GM12878 (cell line): ENCODE results near the gene DAAM1. TPM values are rescaled to one million over a fixed set of nuclear protein-coding genes. Genes with fewer than 3 reads are reported as not detected.

Experiments
- ATAC-seq: fragments of 200-7000 bp; cut with Tn5 transposase; 3 replicates; pipeline ENCODE4 v1.9.1; 2020; ENCODE audit warnings: mild to moderate bottlenecking, moderate library complexity
- BruUV-seq: library from RNA; stranded (reverse); fragments of 400-500 nt; replicated peaks from 2 replicates; lab custom pipeline; 2021; lab: Mats Ljungman, UMichigan
- CTCF ChIA-PET: fragments of 300-600 bp; sonication (Branson Sonifier 250); formaldehyde crosslinking; extraction: SDS; loops from one replicate; lab custom pipeline; 2021; ENCODE audit warnings: inconsistent platforms; lab: Yijun Ruan, JAX
- POLR2A ChIA-PET: fragments of 350-600 bp; formaldehyde crosslinking; extraction: SDS; loops from one replicate; lab custom pipeline; 2021; ENCODE audit warnings: inconsistent platforms; lab: Charles Lee
- RAD21 ChIA-PET: fragments of 300-600 bp; sonication (Branson Sonifier 250); formaldehyde crosslinking; loops from one replicate; lab custom pipeline; 2023; ENCODE audit warnings: antibody characterized with exemption; ENCODE audit not compliant: unreplicated experiment; lab: Charles Lee
- SMC1A ChIA-PET: fragments of 300-600 bp; sonication (Branson Sonifier 250); formaldehyde crosslinking; loops from one replicate; lab custom pipeline; 2023; ENCODE audit not compliant: unreplicated experiment, uncharacterized antibody; lab: Charles Lee
- DNase-seq: peaks from one replicate; pipeline ENCODE4 v3.0.0-alpha.2; 2011; ENCODE audit warnings: low read depth, low spot score
- FAIRE-seq: peaks from 3 replicates; lab custom pipeline; 2011; peaks lifted over from hg19 to GRCh38; lab: Jason Lieb, UNC
- H2AFZ ChIP-seq: 2 replicates; pipeline ENCODE4 v1.6.0; 2011; ENCODE audit warnings: low read depth, low read length, control low read depth; ENCODE audit not compliant: control insufficient read depth
- H3K27ac ChIP-seq: 2 replicates; pipeline ENCODE4 v1.5.1; 2011; ENCODE audit warnings: control low read depth; ENCODE audit not compliant: control insufficient read depth, insufficient read depth
- H3K27me3 ChIP-seq, 2 experiments: replicated peaks in 1 of 2; 2 replicates each; pipeline versions ENCODE4 v1.6.0 to v1.6.1; 2011; ENCODE audit warnings: low read length in 1 of 2; ENCODE audit not compliant: control insufficient read depth in 2 of 2, insufficient read depth in 2 of 2
- H3K36me3 ChIP-seq, 2 experiments: 2 replicates each; pipeline ENCODE4 v1.5.1; 2011; ENCODE audit warnings: low read length in 1 of 2; ENCODE audit not compliant: control insufficient read depth in 2 of 2, insufficient read depth in 2 of 2
- H3K4me1 ChIP-seq: 2 replicates; pipeline ENCODE4 v1.6.1; 2011; ENCODE audit warnings: mild to moderate bottlenecking, low read length, moderate library complexity, mixed read lengths; ENCODE audit not compliant: control insufficient read depth, insufficient read depth
- H3K4me2 ChIP-seq: 2 replicates; pipeline ENCODE4 v1.6.0; 2011; ENCODE audit warnings: control low read depth; ENCODE audit not compliant: control insufficient read depth, insufficient read depth
- H3K4me3 ChIP-seq: fragments of 200-600 bp; sonication (generic); 2 replicates; pipeline ENCODE4 v1.5.1; 2016
- H3K79me2 ChIP-seq: 2 replicates; pipeline ENCODE4 v1.6.0; 2011; ENCODE audit warnings: low read length; ENCODE audit not compliant: control insufficient read depth, insufficient read depth
- H3K9ac ChIP-seq: 2 replicates; pipeline ENCODE4 v1.8.0; 2011; ENCODE audit warnings: low read length, control low read depth, mixed read lengths; ENCODE audit not compliant: control insufficient read depth, insufficient read depth
- H3K9me3 ChIP-seq: replicated peaks from 3 replicates; pipeline ENCODE4 v1.5.1; 2011; ENCODE audit warnings: mild to moderate bottlenecking, low read length; ENCODE audit not compliant: control insufficient read depth, insufficient read depth
- H4K20me1 ChIP-seq: 2 replicates; pipeline ENCODE4 v1.6.0; 2011; ENCODE audit not compliant: control insufficient read depth, insufficient read depth
- BHLHE40 ChIP-seq, 2 experiments: fragments of 450-650 bp in 1 of 2; IDR thresholded peaks; 2 replicates each; pipeline ENCODE4 v1.6.1; 2011 to 2017; ENCODE audit warnings: low read depth in 2 of 2, borderline replicate concordance in 1 of 2, improper control_type of control experiment in 1 of 2, low read length in 1 of 2, mild to moderate bottlenecking in 1 of 2
- KAT2A ChIP-seq: conservative IDR thresholded peaks from 2 replicates; pipeline ENCODE4 v1.6.1; 2011; ENCODE audit warnings: low read depth, low read length; ENCODE audit not compliant: control insufficient read depth
- MEF2A ChIP-seq: IDR thresholded peaks from 2 replicates; pipeline ENCODE4 v1.6.1; 2011; ENCODE audit warnings: low read depth, mild to moderate bottlenecking, low read length, moderate library complexity; ENCODE audit not compliant: insufficient read depth
- MEF2B ChIP-seq: fragments of 450-650 bp; IDR thresholded peaks from 2 replicates; pipeline ENCODE4 v1.6.1; 2018; ENCODE audit warnings: mild to moderate bottlenecking, moderate library complexity; ENCODE audit not compliant: partially characterized antibody, poor library complexity, severe bottlenecking
- MXI1 ChIP-seq: fragments of 150-350 bp; IDR thresholded peaks from 2 replicates; pipeline ENCODE4 v1.6.1; 2011; ENCODE audit warnings: low read depth, mild to moderate bottlenecking, inconsistent platforms, low read length, improper control_type of control experiment
- RB1 ChIP-seq: fragments of 450-650 bp; formaldehyde crosslinking; IDR thresholded peaks from 2 replicates; pipeline ENCODE4 v1.6.1; 2017; ENCODE audit warnings: mild to moderate bottlenecking, borderline replicate concordance
- RUNX3 ChIP-seq: IDR thresholded peaks from 2 replicates; pipeline ENCODE4 v1.6.1; 2012; ENCODE audit warnings: low read length, inconsistent platforms
- SPI1 ChIP-seq: IDR thresholded peaks from 2 replicates; pipeline ENCODE4 v1.6.1; 2011; ENCODE audit warnings: low read depth, mild to moderate bottlenecking, low read length, moderate library complexity, borderline replicate concordance; ENCODE audit not compliant: insufficient read depth
- TAF1 ChIP-seq: IDR thresholded peaks from 2 replicates; pipeline ENCODE4 v1.6.1; 2011; ENCODE audit warnings: mild to moderate bottlenecking, low read depth, low read length, borderline replicate concordance
- WGBS: methylation state at CpG from one replicate; pipeline ENCODE4 v1.1.6; 2016; ENCODE audit warnings: low lambda C conversion rate; ENCODE audit not compliant: insufficient replicate concordance, insufficient coverage; ENCODE audit errors: missing lambda C conversion rate; 5-methylcytosine and 5-hydroxymethylcytosine counted together
- in situ Hi-C: fragments of 300-500 bp; cut with MboI; formaldehyde crosslinking; loops from 9 replicates; pipeline ENCODE4 v1.14.3; 2018; ENCODE audit warnings: mixed read lengths
- intact Hi-C: fragments of 100-400 bp; cut with micrococcal nuclease; formaldehyde crosslinking; loops from one replicate; pipeline ENCODE4 v1.14.2; 2022; ENCODE audit not compliant: unreplicated experiment
- polyA plus RNA-seq, 11 experiments: library from polyadenylated mRNA; depleted of rRNA in 4 of 11; unstranded in 6 of 11; stranded (reverse) in 5 of 11; fragments of >200 nt; fragmentation: Nextera tagmentation in 4 of 11; fragmentation: Illumina TruSeq in 1 of 11; extraction: Ambion mirVana in 4 of 11; extraction: Trizol in 1 of 11; gene quantifications; 1 replicate in 1 of 11; 2 replicates in 10 of 11; pipeline versions ENCODE4 v1.2.1 to v1.2.3, GENCODE V29; 2011 to 2016; ENCODE audit warnings: inconsistent platforms in 2 of 11, missing spikeins in 2 of 11, low read depth in 1 of 11
- total RNA-seq, 4 experiments: library from RNA; depleted of rRNA in 3 of 4; stranded (reverse); fragments of >200 nt in 3 of 4; fragmentation: Illumina TruSeq in 1 of 4; extraction: Trizol in 1 of 4; gene quantifications; 2 replicates each; pipeline versions ENCODE4 v1.2.1 to v1.2.3, GENCODE V29; 2013 to 2021
- TF ChIP-seq, protein P1 (sequence below): IDR thresholded peaks from 2 replicates; pipeline ENCODE4 v1.6.1; 2012; ENCODE audit warnings: low read depth, low read length, improper control_type of control experiment
- TF ChIP-seq, protein P2 (sequence below): IDR thresholded peaks from 2 replicates; pipeline ENCODE4 v1.6.1; 2011; ENCODE audit warnings: low read depth, mild to moderate bottlenecking, low read length, moderate library complexity, borderline replicate concordance; ENCODE audit errors: extremely low read depth
- TF ChIP-seq, protein P3 (sequence below): fragments of 450-650 bp; IDR thresholded peaks from 2 replicates; pipeline ENCODE4 v1.6.1; 2016; ENCODE audit warnings: mild to moderate bottlenecking
- TF ChIP-seq, protein P4 (sequence below): fragments of 450-650 bp; IDR thresholded peaks from 2 replicates; pipeline ENCODE4 v1.6.1; 2016; ENCODE audit warnings: mild to moderate bottlenecking

The DAAM1 gene
- total and polyA plus RNA-seq, 10 of the 15 experiments (the other 5 are each of a cell fraction or from before 2014, with no cell fraction given), result 13.8 to 32.4 (median 24.2) TPM

DNA sequence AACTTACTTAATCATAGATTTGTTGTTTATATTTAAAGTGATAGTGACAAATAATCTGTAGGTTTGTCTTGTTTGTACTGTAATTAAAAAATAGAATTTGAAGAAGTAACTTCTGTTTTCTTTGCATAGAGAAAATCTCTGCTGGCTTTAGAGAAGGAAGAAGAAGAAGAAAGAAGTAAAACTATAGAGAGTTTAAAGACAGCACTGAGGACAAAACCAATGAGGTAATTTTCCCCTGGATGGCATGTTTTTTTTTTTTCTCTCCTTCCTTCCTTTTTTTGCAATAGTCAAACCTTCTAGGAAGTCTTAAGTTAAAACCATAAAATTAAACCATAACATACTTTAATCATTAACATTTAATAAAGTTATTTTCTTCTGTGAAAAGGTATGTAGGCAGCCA lies 131.9 kb downstream of the DAAM1 start (continued):
- TF ChIP-seq, protein P1, sequence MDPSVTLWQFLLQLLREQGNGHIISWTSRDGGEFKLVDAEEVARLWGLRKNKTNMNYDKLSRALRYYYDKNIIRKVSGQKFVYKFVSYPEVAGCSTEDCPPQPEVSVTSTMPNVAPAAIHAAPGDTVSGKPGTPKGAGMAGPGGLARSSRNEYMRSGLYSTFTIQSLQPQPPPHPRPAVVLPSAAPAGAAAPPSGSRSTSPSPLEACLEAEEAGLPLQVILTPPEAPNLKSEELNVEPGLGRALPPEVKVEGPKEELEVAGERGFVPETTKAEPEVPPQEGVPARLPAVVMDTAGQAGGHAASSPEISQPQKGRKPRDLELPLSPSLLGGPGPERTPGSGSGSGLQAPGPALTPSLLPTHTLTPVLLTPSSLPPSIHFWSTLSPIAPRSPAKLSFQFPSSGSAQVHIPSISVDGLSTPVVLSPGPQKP, result no peak
- TF ChIP-seq RB1, result no peak
- TF ChIP-seq, protein P2, sequence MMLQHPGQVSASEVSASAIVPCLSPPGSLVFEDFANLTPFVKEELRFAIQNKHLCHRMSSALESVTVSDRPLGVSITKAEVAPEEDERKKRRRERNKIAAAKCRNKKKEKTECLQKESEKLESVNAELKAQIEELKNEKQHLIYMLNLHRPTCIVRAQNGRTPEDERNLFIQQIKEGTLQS, result no peak
- TF ChIP-seq, all 136 proteins: peak for 0

DNA sequence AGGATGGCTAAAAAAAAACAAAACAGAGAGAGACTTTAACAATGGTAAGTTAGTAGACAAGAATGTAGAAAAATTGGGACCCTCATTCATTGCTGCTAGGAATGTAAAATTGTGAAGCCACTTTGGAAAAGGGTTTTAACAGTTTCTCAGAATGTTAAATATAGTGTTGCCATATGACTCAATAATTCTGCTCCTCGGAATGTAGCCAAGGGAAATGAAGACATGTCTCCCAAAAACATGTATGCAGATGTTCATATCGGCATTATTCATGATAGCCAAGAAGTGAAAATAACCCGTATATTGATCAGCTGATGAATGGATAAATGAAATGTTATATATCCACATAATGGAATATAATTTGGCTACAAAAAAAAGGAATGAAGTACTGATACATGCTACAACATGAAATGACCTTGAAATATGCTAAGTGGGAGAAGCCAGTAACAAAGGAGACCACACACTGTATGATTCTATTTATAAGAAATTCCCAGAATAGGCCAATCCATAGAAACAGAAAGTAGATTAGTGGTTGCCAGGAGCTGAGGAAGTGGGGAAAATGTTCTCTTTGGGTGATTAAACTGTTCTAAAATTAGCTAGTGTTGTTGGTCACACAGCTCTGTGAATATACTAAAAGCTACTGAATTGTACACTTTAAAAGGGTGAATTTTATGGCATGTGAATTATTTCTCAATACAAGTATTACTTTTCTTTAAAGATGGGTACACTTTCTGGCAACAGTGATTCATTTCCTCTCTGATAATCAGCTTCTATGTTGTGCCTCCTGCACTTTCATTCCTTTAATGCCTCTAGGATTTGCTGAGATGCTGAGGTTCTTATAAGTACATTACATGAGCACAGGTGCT lies 132.5 kb downstream of the DAAM1 start:
- in situ Hi-C loops, result no loop called here
- CTCF ChIA-PET, result interaction anchor here (0.6 to 2.0 kb wide), 5 partner anchors 15 to 192 kb away, joined by 3 to 6 read pairs (median 4); no protein-coding TSS in a partner anchor
- no peak overlapping the region for H3K9ac ChIP-seq
- BruUV-seq, result no TSS peak
- peaks cover 7% of the 10 kb centered on the region; the same call in 1 of the 2 replicates for H3K4me1 ChIP-seq
- no peak overlapping the region for H2AFZ ChIP-seq
- H3K36me3 ChIP-seq, result 0 out of 4 replicates have a peak, but pooled peaks cover 0 to 3% of the 10 kb centered on the region in 2 experiments
- no peaks in the 10 kb centered on the region for H3K9me3 ChIP-seq
- RAD21 ChIA-PET, result interaction anchor here (0.8 to 1.0 kb wide), 2 partner anchors 45 to 132 kb away, joined by 4 read pairs; partner anchors contain the start of gene DAAM1
- FAIRE-seq (peak; percentile 57), ATAC-seq (no peak), DNase-seq (no peak)
- peak overlapping the region; percentile 34; the same call in 1 of the 2 replicates for H3K4me2 ChIP-seq
- no peaks in the 10 kb centered on the region for H3K27me3 ChIP-seq
- POLR2A ChIA-PET, result no interaction called here
- WGBS, result 97% methylated on average over 3 of the region's 3 CpGs
- no peak overlapping the region for H3K27ac ChIP-seq
- no peaks in the 10 kb centered on the region for H3K79me2 ChIP-seq
- SMC1A ChIA-PET, result interaction anchor here (0.8 to 1.2 kb wide), 5 partner anchors 15 to 131 kb away, joined by 3 to 4 read pairs (median 3); no protein-coding TSS in a partner anchor
- no peaks in the 10 kb centered on the region for H4K20me1 ChIP-seq
- intact Hi-C loops, result no loop called here
- no peak overlapping the region for H3K4me3 ChIP-seq
- TF ChIP-seq, protein P3, sequence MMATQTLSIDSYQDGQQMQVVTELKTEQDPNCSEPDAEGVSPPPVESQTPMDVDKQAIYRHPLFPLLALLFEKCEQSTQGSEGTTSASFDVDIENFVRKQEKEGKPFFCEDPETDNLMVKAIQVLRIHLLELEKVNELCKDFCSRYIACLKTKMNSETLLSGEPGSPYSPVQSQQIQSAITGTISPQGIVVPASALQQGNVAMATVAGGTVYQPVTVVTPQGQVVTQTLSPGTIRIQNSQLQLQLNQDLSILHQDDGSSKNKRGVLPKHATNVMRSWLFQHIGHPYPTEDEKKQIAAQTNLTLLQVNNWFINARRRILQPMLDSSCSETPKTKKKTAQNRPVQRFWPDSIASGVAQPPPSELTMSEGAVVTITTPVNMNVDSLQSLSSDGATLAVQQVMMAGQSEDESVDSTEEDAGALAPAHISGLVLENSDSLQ, result no peak
- TF ChIP-seq, protein P4, sequence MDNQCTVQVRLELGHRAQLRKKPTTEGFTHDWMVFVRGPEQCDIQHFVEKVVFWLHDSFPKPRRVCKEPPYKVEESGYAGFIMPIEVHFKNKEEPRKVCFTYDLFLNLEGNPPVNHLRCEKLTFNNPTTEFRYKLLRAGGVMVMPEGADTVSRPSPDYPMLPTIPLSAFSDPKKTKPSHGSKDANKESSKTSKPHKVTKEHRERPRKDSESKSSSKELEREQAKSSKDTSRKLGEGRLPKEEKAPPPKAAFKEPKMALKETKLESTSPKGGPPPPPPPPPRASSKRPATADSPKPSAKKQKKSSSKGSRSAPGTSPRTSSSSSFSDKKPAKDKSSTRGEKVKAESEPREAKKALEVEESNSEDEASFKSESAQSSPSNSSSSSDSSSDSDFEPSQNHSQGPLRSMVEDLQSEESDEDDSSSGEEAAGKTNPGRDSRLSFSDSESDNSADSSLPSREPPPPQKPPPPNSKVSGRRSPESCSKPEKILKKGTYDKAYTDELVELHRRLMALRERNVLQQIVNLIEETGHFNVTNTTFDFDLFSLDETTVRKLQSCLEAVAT, result no peak
- TF ChIP-seq TAF1 (no peak), BHLHE40 (IDR thresholded peaks at IDR 0.05; ENCODE audit: borderline replicate concordance in 1 of 2, low read depth in 2 of 2, low read length in 1 of 2) (no peak), MEF2A (0 out of 2 replicates have a peak, but pooled peaks have one; percentile 13), MXI1 (no peak), RUNX3 (peak; percentile 26; the same call in 1 of the 2 replicates), KAT2A (no peak), SPI1 (peak; percentile 13; the same call in 1 of the 2 replicates), MEF2B (peak; percentile 16)
